Activated gamma-delta T cell treated with Interleukin-2 at 50 U/mL for 16 hours (primary cell): ENCODE data around the gene WDR35.
A peak's percentile ranks its signal among the peaks of the same experiment; 100 is the strongest.

ENCODE experiments used
- DNase-seq: peaks from one replicate; pipeline ENCODE4 v3.0.0-alpha.2; 2020

Gene WDR35

GRCh38 chr2:19989667-19990415 lies at the start of gene WDR35:
WDR35 (minus strand) TSS chr2:19990105; CDS start chr2:19990015, 90 bp downstream.
- DNase-seq, result peak; percentile 88

GRCh38 chr2:20037660-20038059 lies 47.8 kb upstream of the WDR35 start:
- DNase-seq, result no peak

GRCh38 chr2:20035955-20036666 lies 46.2 kb upstream of the WDR35 start:
- no peak for DNase-seq

- no peak for DNase-seq
Measured at GRCh38 chr2:20034821-20035220, 44.9 kb upstream of the WDR35 start.

- DNase-seq, result no peak
Measured at GRCh38 chr2:20034218-20034617, 44.3 kb upstream of the WDR35 start.

GRCh38 chr2:20033322-20033721 lies 43.4 kb upstream of the WDR35 start:
- DNase-seq, result no peak

GRCh38 chr2:20030224-20030623 lies 40.3 kb upstream of the WDR35 start:
- no peak for DNase-seq

- no peak for DNase-seq
Measured at GRCh38 chr2:20027705-20028434, 38.0 kb upstream of the WDR35 start.

GRCh38 chr2:20027260-20027677 lies 37.4 kb upstream of the WDR35 start:
- no peak for DNase-seq

GRCh38 chr2:20025065-20025786 lies 35.3 kb upstream of the WDR35 start:
- no peak for DNase-seq

GRCh38 chr2:20023688-20024087 lies 33.8 kb upstream of the WDR35 start:
- DNase-seq, result no peak

GRCh38 chr2:20021405-20022009 lies 31.6 kb upstream of the WDR35 start:
- no peak for DNase-seq

- DNase-seq, result no peak
Measured at GRCh38 chr2:20019747-20020146, 29.8 kb upstream of the WDR35 start.

GRCh38 chr2:20018601-20019152 lies 28.8 kb upstream of the WDR35 start:
- no peak for DNase-seq

GRCh38 chr2:20016346-20016745 lies 26.4 kb upstream of the WDR35 start:
- no peak for DNase-seq

GRCh38 chr2:20015482-20016083 lies 25.7 kb upstream of the WDR35 start:
- no peak for DNase-seq

- no peak for DNase-seq
Measured at GRCh38 chr2:20013126-20013849, 23.4 kb upstream of the WDR35 start.

- no peak for DNase-seq
Measured at GRCh38 chr2:20012282-20013125, 22.6 kb upstream of the WDR35 start, which contains the start of gene MATN3. MATN3 (minus strand) TSS chr2:20012668; CDS start chr2:20012631, 37 bp downstream.

GRCh38 chr2:20012032-20012281 lies 22.1 kb upstream of the WDR35 start:
- no peak for DNase-seq
